ENCODE data around the gene NOL12.
A peak's percentile ranks its signal among the peaks of the same experiment; 100 is the strongest.

NOL12 gene

GRCh38 chr22:37639771-37640590 lies 46.2 kb upstream of the NOL12 start:
- peak; percentile 55 for DNase-seq (ENCODE audit: low spot score)
- no peaks in the 10 kb centered on the region for H3K9me3 ChIP-seq (ENCODE audit: severe bottlenecking)
- no peak for TF ChIP-seq CTCF (IDR thresholded peaks at IDR 0.05; ENCODE audit: poor library complexity, severe bottlenecking)
- H3K36me3 ChIP-seq (ENCODE audit: low read depth), result peaks cover 39% of the 10 kb centered on the region
- H3K4me3 ChIP-seq (ENCODE audit: severe bottlenecking), result peak overlapping the region; percentile 42
- peak overlapping the region; percentile 79 for H3K27ac ChIP-seq (ENCODE audit: poor library complexity, severe bottlenecking)
- no peaks in the 10 kb centered on the region for H3K27me3 ChIP-seq (ENCODE audit: insufficient read depth, poor library complexity, severe bottlenecking)
- ATAC-seq (ENCODE audit: low read depth), result peak; percentile 10; the same call in 1 of the 3 replicates
- peaks cover 8% of the 10 kb centered on the region for H3K4me1 ChIP-seq (ENCODE audit: insufficient read depth, poor library complexity, severe bottlenecking)

- DNase-seq (ENCODE audit: low spot score) (no peak), ATAC-seq (ENCODE audit: low read depth) (peak; percentile 41)
- Histone ChIP-seq H3K27me3 (ENCODE audit: insufficient read depth, poor library complexity, severe bottlenecking) (no peaks in the 10 kb centered on the region), H3K27ac (ENCODE audit: poor library complexity, severe bottlenecking) (peak overlapping the region; percentile 79), H3K9me3 (ENCODE audit: severe bottlenecking) (no peaks in the 10 kb centered on the region), H3K4me3 (ENCODE audit: severe bottlenecking) (peak overlapping the region; percentile 42), H3K4me1 (ENCODE audit: insufficient read depth, poor library complexity, severe bottlenecking) (peaks cover 8% of the 10 kb centered on the region), H3K36me3 (ENCODE audit: low read depth) (peaks cover 48% of the 10 kb centered on the region)
- peak; percentile 30 for TF ChIP-seq CTCF (IDR thresholded peaks at IDR 0.05; ENCODE audit: poor library complexity, severe bottlenecking)
These were observed 45.3 kb upstream of the NOL12 start for GRCh38 chr22:37640591-37641560.

GRCh38 chr22:37641561-37641949 lies 44.6 kb upstream of the NOL12 start:
- ATAC-seq (ENCODE audit: low read depth) (no peak), DNase-seq (ENCODE audit: low spot score) (no peak)
- Histone ChIP-seq H3K4me3 (ENCODE audit: severe bottlenecking) (no peak overlapping the region), H3K36me3 (ENCODE audit: low read depth) (peaks cover 55% of the 10 kb centered on the region), H3K4me1 (ENCODE audit: insufficient read depth, poor library complexity, severe bottlenecking) (peaks cover 8% of the 10 kb centered on the region), H3K27me3 (ENCODE audit: insufficient read depth, poor library complexity, severe bottlenecking) (no peaks in the 10 kb centered on the region), H3K27ac (ENCODE audit: poor library complexity, severe bottlenecking) (peak overlapping the region; percentile 79), H3K9me3 (ENCODE audit: severe bottlenecking) (no peaks in the 10 kb centered on the region)
- TF ChIP-seq CTCF (IDR thresholded peaks at IDR 0.05; ENCODE audit: poor library complexity, severe bottlenecking), result no peak

- Histone ChIP-seq H3K4me1 (ENCODE audit: insufficient read depth, poor library complexity, severe bottlenecking) (peaks cover 8% of the 10 kb centered on the region), H3K27me3 (ENCODE audit: insufficient read depth, poor library complexity, severe bottlenecking) (no peaks in the 10 kb centered on the region), H3K9me3 (ENCODE audit: severe bottlenecking) (no peaks in the 10 kb centered on the region), H3K36me3 (ENCODE audit: low read depth) (peaks cover 73% of the 10 kb centered on the region), H3K4me3 (ENCODE audit: severe bottlenecking) (no peak overlapping the region), H3K27ac (ENCODE audit: poor library complexity, severe bottlenecking) (no peak overlapping the region)
- DNase-seq (ENCODE audit: low spot score), result peak; percentile 69
- peak; percentile 56; the same call in 2 of the 3 replicates for ATAC-seq (ENCODE audit: low read depth)
- peak; percentile 93 for TF ChIP-seq CTCF (IDR thresholded peaks at IDR 0.05; ENCODE audit: poor library complexity, severe bottlenecking)
These were observed 42.8 kb upstream of the NOL12 start for GRCh38 chr22:37643225-37643847.

All from RWPE2 (cell line).